ENCODE measurements around the gene TARDBP. TPM values are rescaled to one million over a fixed set of nuclear protein-coding genes. Genes with fewer than 3 reads are reported as not detected.
"Not testable (repeated sequence)": the region's sequence is repeated elsewhere in the genome, so short reads cannot be mapped to it uniquely, and the experiment has no call there.

Gene TARDBP
- total and polyA plus RNA-seq, 9 of the 15 experiments (the other 6 are each of a cell fraction or from before 2014, with no cell fraction given), result 122 to 515 (median 243) TPM

DNA sequence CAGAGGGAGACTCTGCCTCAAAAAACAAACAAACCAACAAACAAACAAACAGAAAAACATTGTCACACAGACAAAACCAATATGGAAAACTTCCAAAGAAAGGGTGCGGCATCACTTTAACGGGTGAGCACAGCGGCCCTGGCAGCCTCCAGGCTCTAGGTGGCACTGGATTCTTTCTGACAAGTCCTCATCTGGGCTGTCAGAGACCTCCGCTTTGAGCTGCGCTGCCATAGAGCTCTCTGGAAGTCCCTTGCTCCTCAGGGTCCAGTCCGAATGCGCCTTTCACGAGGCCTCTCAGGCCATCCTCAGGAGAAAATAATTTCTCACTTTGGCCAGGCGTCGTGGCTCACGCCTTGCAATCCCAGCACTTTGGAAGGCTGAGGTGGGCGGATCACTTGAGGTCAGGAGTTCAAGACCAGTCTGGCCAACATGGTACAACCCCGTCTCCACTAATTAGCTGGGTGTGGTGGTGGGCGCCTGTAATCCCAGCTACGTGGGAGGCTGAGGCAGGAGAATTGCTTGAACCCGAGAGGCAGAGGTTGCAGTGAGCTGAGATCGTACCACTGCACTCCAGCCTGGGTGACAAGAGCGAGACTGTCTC, 51.6 kb downstream of the TARDBP start:
- POLR2A ChIA-PET, result interaction anchor here (0.6 to 1.1 kb wide), 5 partner anchors 15 to 300 kb away, joined by 3 to 4 read pairs (median 3); no protein-coding TSS in a partner anchor
- in situ Hi-C loops (cut with MboI); H2AFZ ChIP-seq (ENCODE audit: low read depth, low read length); H3K9me1 ChIP-seq (ENCODE audit: control insufficient read depth, insufficient read depth, low read length); H3K27me3 ChIP-seq (ENCODE audit: control insufficient read depth in 2 of 2, insufficient read depth in 2 of 2, low read length in 2 of 2); BruUV-seq (replicated peaks); ATAC-seq; H3K9me3 ChIP-seq (replicated peaks; ENCODE audit: control insufficient read depth, insufficient read depth, low read depth, low read length); H3K27ac ChIP-seq (ENCODE audit: extremely low read depth, low read depth, low read length); FAIRE-seq; H3K4me2 ChIP-seq (ENCODE audit: insufficient read depth, low read length); H4K20me1 ChIP-seq (replicated peaks; ENCODE audit: control insufficient read depth, insufficient read depth, low read length); CTCF ChIA-PET (ENCODE audit: low intra/inter-chr PET ratio); intact Hi-C loops (cut with micrococcal nuclease); H3K4me3 ChIP-seq: not testable (repeated sequence)
- Histone ChIP-seq H3K79me2 (ENCODE audit: control insufficient read depth, insufficient read depth, low read length) (peaks cover 29% of the 10 kb centered on the region), H3K36me3 (ENCODE audit: control insufficient read depth, insufficient read depth, low read length) (peaks cover 65% of the 10 kb centered on the region; the same call in 2 of the 3 replicates), H3K9ac (ENCODE audit: insufficient read depth in 1 of 2, low read depth in 2 of 2, low read length in 2 of 2) (peak overlapping the region in 1 of 2 experiments; percentile 63; a peak in 1 of 4 replicates), H3K4me1 (replicated peaks in 1 of 2; ENCODE audit: control insufficient read depth in 2 of 2, insufficient read depth in 2 of 2, low read length in 2 of 2) (peaks cover 6 to 21% of the 10 kb centered on the region in 2 experiments; a peak in 4 of 5 replicates)
- DNase-seq (ENCODE audit: extremely low read depth in 1 of 4, low spot score in 3 of 4), result peak in 1 of 4 experiments; percentile 25
- TF ChIP-seq, protein P1, sequence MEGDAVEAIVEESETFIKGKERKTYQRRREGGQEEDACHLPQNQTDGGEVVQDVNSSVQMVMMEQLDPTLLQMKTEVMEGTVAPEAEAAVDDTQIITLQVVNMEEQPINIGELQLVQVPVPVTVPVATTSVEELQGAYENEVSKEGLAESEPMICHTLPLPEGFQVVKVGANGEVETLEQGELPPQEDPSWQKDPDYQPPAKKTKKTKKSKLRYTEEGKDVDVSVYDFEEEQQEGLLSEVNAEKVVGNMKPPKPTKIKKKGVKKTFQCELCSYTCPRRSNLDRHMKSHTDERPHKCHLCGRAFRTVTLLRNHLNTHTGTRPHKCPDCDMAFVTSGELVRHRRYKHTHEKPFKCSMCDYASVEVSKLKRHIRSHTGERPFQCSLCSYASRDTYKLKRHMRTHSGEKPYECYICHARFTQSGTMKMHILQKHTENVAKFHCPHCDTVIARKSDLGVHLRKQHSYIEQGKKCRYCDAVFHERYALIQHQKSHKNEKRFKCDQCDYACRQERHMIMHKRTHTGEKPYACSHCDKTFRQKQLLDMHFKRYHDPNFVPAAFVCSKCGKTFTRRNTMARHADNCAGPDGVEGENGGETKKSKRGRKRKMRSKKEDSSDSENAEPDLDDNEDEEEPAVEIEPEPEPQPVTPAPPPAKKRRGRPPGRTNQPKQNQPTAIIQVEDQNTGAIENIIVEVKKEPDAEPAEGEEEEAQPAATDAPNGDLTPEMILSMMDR (IDR thresholded peaks at IDR 0.05 in 2 of 3, conservative IDR thresholded peaks at IDR 0.05 in 1 of 3; ENCODE audit: insufficient read depth in 2 of 3, low read depth in 1 of 3, low read length in 3 of 3), result peak; percentile 30 to 46 (median 41); a peak in 4 of 6 replicates
- TF ChIP-seq, protein P2, sequence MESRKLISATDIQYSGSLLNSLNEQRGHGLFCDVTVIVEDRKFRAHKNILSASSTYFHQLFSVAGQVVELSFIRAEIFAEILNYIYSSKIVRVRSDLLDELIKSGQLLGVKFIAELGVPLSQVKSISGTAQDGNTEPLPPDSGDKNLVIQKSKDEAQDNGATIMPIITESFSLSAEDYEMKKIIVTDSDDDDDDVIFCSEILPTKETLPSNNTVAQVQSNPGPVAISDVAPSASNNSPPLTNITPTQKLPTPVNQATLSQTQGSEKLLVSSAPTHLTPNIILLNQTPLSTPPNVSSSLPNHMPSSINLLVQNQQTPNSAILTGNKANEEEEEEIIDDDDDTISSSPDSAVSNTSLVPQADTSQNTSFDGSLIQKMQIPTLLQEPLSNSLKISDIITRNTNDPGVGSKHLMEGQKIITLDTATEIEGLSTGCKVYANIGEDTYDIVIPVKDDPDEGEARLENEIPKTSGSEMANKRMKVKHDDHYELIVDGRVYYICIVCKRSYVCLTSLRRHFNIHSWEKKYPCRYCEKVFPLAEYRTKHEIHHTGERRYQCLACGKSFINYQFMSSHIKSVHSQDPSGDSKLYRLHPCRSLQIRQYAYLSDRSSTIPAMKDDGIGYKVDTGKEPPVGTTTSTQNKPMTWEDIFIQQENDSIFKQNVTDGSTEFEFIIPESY (CRISPR knock-in tag; IDR thresholded peaks at IDR 0.05), result peak; percentile 89
- WGBS (ENCODE audit: insufficient coverage, low coverage, missing lambda C conversion rate), result 80% methylated on average over 18 of the region's 18 CpGs

All from K562 (cell line).